HUES48 (cell line): Measurements from ENCODE around the gene ESR2.

ENCODE experiments used
- H3K27ac ChIP-seq: one replicate; pipeline ENCODE4 v1.7.0; 2013; ENCODE audit warnings: low read depth, low read length, inconsistent platforms
- H3K27me3 ChIP-seq: 2 replicates; pipeline ENCODE4 v1.6.1; 2013; ENCODE audit warnings: mild to moderate bottlenecking, low read length; ENCODE audit not compliant: control insufficient read depth, insufficient read depth
- H3K36me3 ChIP-seq: 2 replicates; pipeline ENCODE4 v1.6.1; 2013; ENCODE audit warnings: low read length; ENCODE audit not compliant: control insufficient read depth, insufficient read depth
- H3K4me1 ChIP-seq: 2 replicates; pipeline ENCODE4 v1.6.1; 2013; ENCODE audit warnings: mild to moderate bottlenecking, low read length; ENCODE audit not compliant: control insufficient read depth, insufficient read depth
- H3K4me3 ChIP-seq: 2 replicates; pipeline ENCODE4 v1.5.1; 2013; ENCODE audit warnings: mild to moderate bottlenecking, low read depth, low read length
- H3K9ac ChIP-seq: 2 replicates; pipeline ENCODE4 v1.6.1; 2013; ENCODE audit warnings: mild to moderate bottlenecking, low read depth, low read length, moderate library complexity
- H3K9me3 ChIP-seq: 2 replicates; pipeline ENCODE4 v1.6.1; 2013; ENCODE audit warnings: low read length; ENCODE audit not compliant: control insufficient read depth, insufficient read depth

ESR2 gene

DNA sequence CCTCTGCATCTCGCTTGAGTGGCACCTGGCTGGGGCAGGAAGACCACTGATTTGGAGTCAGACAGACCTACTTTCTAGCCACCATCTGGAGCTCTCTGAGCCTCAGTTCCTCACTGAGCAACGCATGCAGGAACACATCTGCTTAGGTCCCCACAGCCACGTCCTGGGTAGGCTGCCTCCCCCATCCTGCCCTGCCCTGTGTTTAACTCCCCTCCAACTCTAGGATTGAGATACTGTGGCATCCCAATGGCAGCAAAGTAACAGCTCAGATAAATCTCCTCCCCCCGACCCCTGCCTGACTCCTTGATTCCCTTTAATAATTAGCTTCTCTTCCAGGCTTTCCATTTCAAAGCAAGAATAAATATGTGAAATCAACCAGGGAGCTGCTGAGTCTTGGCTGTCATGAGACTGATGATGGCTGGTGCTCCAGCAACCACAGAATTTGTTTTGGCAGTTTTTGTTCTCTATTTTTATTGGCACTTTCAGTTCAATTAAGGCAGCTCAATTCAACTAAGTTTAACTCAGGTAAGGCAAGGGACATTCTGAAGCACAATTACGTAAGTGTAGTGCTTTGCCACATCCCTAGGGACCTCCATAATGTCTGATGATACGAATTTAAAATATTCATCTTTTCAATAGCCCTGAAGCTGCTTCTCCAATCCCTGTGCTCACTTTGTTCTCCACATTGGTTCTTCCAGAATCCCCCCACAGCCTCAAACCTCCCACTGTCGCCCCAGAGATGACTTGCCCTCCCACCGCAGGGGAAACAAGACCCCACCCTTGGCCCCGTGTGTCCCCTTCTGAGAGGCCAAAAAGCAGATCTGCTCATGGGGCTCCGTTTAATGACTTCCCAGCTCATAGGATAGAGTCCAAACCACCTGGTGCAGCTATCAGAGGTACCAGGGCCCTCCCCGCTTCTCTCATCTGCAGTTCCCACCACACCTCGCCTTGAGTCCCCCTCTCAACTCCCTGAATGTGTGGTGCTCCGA, 58.2 kb downstream of the ESR2 start:
- Histone ChIP-seq H3K27ac (no peak overlapping the region), H3K9ac (no peak overlapping the region), H3K4me3 (no peak overlapping the region), H3K36me3 (0 out of 2 replicates have a peak, but pooled peaks cover 7% of the 10 kb centered on the region), H3K4me1 (no peaks in the 10 kb centered on the region), H3K27me3 (no peaks in the 10 kb centered on the region), H3K9me3 (no peaks in the 10 kb centered on the region)

DNA sequence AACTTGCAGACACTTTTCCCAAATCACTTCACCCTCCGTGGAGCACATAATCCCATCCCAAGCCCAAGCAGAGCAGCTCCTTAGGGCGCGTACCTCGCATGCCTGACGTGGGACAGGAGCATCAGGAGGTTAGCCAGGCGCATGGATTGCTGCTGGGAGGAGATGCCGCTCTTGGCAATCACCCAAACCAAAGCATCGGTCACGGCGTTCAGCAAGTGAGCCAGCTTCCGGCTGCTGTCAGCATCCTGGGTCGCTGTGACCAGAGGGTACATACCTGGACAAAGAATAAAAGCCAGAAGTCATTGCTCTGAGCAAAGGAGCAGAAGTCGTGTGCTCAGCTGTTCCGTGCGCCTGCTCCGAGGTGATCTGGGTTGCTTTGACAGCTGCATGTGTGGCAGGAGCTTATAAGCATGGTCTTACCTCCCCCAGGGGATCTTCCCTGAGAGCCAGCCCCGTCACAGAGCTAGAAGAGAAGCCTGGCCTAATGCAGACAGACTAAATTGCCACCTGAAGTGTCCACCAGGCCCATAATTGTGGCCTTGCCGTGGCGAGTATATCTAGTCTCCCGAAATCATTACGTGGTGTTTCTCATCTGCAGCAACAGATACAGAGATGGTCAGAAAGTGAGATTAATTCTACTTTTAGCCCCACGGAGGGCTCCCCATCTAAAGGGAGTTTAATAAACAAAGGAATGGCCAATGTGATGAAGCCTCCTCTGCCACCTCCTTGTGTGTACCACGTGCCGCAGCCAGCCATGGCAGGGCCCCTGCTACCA, 59.1 kb downstream of the ESR2 start:
- no peaks in the 10 kb centered on the region for H3K27me3 ChIP-seq
- H3K27ac ChIP-seq, result no peak overlapping the region
- H3K4me1 ChIP-seq, result no peaks in the 10 kb centered on the region
- H3K36me3 ChIP-seq, result 0 out of 2 replicates have a peak, but pooled peaks cover 7% of the 10 kb centered on the region
- H3K9ac ChIP-seq, result no peak overlapping the region
- no peak overlapping the region for H3K4me3 ChIP-seq
- no peaks in the 10 kb centered on the region for H3K9me3 ChIP-seq

DNA sequence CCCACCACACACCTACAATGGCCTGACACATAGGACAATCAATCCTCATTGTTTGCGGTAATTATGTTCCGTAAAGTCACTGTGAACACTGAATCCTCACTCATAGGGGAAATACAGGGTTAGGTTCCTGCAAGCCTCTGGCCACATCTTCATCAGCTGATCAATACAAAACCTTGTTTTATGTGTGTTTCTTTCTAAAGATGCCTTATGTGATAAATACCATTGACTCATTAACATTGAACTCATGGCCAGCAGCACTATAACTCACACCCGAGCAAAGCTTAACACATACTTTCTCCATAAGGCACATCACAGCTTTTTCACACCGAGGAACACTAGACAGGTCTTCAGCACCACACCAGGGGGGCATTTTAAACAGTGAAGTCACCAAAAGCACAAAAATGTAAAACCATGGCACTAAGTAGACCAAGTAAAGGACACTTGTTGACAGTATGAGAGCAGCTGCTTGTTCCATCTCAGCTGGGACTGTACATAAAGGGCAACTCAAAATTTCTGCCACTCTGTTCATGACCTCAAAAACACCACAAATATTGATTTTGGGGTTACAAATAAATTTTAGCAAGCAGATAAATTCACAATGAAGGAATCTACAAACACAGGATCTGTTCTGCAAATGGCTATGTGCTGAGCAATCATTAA, 60.5 kb downstream of the ESR2 start:
- Histone ChIP-seq H3K4me3 (no peak overlapping the region), H3K27me3 (no peaks in the 10 kb centered on the region), H3K9ac (no peak overlapping the region), H3K9me3 (no peaks in the 10 kb centered on the region), H3K27ac (no peak overlapping the region), H3K4me1 (no peaks in the 10 kb centered on the region), H3K36me3 (peaks cover 10% of the 10 kb centered on the region)

DNA sequence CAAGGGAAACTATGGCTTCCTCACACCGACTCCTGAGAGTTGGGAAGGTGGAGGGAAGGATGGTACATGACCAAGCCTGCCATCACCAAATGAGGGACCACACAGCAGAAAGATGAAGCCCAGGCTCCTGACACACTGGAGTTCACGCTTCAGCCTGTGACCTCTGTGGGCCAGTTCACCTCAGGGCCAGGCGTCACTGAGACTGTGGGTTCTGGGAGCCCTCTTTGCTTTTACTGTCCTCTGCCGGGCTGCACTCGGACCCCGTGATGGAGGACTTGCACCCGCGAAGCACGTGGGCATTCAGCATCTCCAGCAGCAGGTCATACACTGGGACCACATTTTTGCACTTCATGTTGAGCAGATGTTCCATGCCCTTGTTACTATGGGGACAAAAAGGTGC, 61.2 kb downstream of the ESR2 start:
- Histone ChIP-seq H3K9me3 (no peaks in the 10 kb centered on the region), H3K9ac (no peak overlapping the region), H3K27me3 (no peaks in the 10 kb centered on the region), H3K4me1 (no peaks in the 10 kb centered on the region), H3K36me3 (peaks cover 17% of the 10 kb centered on the region), H3K27ac (no peak overlapping the region), H3K4me3 (no peak overlapping the region)

DNA sequence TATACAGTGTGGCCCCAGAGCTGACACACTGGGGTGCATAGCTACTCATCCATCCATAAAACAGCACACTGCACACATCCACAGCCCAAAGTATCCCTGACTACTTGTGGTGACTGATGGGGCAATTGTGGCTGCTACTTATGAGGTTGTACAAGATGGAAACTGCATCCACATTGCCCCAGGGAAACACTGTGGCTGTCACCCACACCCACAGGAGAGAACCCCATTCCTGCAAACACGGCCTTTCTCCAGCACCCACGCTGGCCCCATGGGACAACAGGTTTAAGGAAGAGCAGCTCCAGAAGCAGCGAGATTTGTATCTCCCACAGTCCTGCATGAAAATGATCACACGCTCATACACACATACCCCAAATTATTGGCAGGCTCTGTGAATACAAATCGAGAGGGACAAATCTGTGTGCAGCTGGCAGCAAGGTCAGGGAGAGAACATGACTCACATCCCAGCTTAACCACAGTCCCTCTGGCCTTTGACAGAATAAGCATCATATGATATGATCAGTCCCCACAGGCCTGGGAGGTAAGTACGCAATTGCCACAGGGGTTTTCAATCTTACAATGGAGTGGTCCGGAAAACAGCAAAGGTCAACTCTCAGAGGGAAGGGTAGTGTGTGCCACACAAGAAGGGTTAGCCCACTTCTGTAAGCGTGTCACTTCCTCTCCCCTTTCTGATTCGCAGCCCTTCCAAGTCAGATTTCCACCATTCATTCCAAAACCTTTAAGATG, 61.9 kb downstream of the ESR2 start:
- Histone ChIP-seq H3K27me3 (no peaks in the 10 kb centered on the region), H3K27ac (no peak overlapping the region), H3K36me3 (peaks cover 24% of the 10 kb centered on the region), H3K9me3 (no peaks in the 10 kb centered on the region), H3K4me3 (no peak overlapping the region), H3K9ac (no peak overlapping the region), H3K4me1 (no peaks in the 10 kb centered on the region)

DNA sequence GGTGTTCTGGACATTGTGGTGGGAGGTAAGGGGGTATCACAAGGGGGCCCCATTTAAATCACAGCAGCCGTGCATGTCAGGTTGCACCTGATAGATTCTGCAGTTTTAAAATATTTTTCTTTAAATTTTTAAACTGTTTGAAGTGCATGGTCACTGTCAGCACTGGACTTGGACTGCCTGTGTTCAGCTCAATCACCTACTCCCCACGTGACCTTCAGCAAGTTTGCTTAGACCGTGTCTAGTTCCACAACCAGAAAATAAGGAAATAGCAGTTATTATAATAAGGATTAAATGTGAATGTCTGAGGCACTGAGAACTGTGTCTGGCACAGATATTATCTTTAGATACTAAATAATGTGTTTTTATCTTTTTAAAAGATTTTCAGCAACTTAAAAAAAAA, 64.7 kb downstream of the ESR2 start:
- H3K9me3 ChIP-seq, result no peaks in the 10 kb centered on the region
- no peak overlapping the region for H3K4me3 ChIP-seq
- no peak overlapping the region for H3K9ac ChIP-seq
- H3K36me3 ChIP-seq, result peaks cover 47% of the 10 kb centered on the region
- no peak overlapping the region for H3K27ac ChIP-seq
- H3K4me1 ChIP-seq, result no peaks in the 10 kb centered on the region
- no peaks in the 10 kb centered on the region for H3K27me3 ChIP-seq

DNA sequence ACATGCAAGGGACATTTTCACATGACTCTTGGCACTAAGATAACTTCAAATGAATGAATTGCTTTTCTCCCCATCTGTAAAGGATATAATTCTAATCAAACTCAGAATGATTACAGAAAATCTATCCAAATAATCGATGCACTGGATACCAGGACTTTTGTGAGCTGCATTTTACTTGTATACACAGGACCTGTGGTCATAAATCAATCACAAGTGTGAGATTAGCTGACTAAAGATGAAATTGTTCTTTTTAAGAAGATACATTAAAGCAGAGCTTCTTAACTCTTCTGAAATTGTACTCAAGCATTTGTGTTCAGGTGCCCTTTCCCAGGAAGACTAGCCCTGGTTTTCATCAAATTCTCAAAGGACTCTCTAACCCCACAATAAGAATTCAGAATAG, 66.3 kb downstream of the ESR2 start:
- Histone ChIP-seq H3K27me3 (no peaks in the 10 kb centered on the region), H3K27ac (no peak overlapping the region), H3K9me3 (no peaks in the 10 kb centered on the region), H3K36me3 (peaks cover 60% of the 10 kb centered on the region), H3K4me3 (no peak overlapping the region), H3K4me1 (no peaks in the 10 kb centered on the region), H3K9ac (no peak overlapping the region)

DNA sequence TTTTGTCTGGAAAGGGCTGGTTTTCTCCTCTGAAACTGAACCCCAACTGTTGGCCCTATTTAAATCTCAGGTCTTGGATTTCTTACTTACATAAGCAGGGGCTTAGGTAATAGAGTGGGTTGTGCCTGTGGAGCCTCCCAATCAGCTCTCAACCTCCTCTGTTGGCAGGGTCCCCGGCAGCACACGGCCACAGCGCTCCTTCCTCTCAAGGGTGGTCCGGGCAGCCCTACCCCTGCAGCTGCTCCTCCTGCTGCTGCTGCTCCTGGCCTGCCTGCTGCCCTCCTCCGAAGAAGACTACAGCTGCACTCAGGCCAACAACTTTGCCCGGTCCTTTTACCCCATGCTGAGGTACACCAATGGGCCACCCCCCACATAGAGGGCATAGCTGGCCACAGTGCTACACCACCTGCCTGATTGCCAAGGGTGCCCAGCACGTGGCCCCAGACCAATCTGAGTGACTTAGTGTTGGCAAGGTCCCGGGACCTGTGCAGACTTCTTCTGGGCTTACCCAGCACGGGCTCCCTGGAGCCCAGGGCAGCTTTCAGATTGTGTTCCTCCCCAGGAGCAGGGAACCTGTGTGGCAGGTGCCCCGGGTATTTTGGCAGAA, 68.9 kb downstream of the ESR2 start:
- H3K4me3 ChIP-seq, result no peak overlapping the region
- H3K27ac ChIP-seq, result no peak overlapping the region
- no peak overlapping the region for H3K9ac ChIP-seq
- H3K9me3 ChIP-seq, result no peaks in the 10 kb centered on the region
- peaks cover 77% of the 10 kb centered on the region for H3K36me3 ChIP-seq
- H3K27me3 ChIP-seq, result no peaks in the 10 kb centered on the region
- no peaks in the 10 kb centered on the region for H3K4me1 ChIP-seq

DNA sequence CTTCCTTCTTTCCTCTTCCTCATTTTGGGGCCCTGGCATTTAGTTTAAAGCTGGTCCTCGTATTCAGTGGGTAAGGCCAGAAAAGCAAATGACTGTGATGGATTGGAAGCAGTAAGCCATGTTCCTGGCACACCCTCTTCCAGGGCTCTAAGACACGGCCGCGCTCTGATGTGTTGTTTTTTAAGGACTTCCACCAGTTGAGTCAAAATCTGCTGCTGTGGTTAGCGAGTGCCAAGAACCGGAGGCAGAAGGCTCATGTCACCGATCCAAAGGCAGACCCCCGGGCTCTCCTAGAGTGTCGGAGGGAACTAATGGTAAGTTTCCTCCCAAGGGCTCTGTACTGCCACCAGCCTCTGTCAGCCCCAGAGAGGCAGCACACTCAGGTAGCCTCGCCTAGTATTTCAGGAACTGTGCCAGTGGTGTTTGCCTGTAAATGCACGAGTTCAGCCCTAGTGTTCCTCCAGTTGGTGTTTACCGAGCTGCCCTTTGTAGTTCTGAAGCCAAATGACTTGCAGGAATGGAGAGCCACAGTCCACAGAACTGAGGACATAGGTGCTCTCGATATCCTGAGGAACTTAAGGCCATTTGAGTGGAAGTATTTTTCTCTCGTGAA, 72.7 kb downstream of the ESR2 start:
- Histone ChIP-seq H3K27me3 (no peaks in the 10 kb centered on the region), H3K36me3 (peaks cover 90% of the 10 kb centered on the region), H3K9me3 (no peaks in the 10 kb centered on the region), H3K9ac (no peak overlapping the region), H3K27ac (no peak overlapping the region), H3K4me3 (no peak overlapping the region), H3K4me1 (no peaks in the 10 kb centered on the region)

DNA sequence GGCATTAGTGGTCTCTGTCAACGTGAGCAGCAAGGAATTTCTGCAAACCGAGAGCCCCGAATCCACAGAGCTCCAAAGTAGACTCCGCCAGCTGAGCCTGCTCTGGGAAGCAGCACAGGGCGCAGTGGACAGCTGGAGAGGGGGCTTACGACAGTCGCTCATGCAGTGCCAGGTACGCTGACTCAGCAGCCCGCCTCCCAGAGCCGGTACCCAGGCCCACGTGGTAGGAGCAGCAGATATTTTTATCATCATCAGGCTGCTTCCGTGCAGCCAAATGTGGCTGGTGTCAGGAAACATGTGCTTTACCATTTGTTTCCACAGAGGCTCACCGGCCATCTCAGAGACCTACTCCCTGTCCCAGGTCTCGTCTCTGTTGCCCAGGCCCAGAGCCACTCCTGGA, 73.7 kb downstream of the ESR2 start:
- Histone ChIP-seq H3K4me1 (no peaks in the 10 kb centered on the region), H3K9me3 (no peaks in the 10 kb centered on the region), H3K36me3 (peaks cover 94% of the 10 kb centered on the region), H3K9ac (no peak overlapping the region), H3K27me3 (no peaks in the 10 kb centered on the region), H3K27ac (no peak overlapping the region), H3K4me3 (no peak overlapping the region)
